Measurements from ENCODE around the gene TMEM266.

DNA sequence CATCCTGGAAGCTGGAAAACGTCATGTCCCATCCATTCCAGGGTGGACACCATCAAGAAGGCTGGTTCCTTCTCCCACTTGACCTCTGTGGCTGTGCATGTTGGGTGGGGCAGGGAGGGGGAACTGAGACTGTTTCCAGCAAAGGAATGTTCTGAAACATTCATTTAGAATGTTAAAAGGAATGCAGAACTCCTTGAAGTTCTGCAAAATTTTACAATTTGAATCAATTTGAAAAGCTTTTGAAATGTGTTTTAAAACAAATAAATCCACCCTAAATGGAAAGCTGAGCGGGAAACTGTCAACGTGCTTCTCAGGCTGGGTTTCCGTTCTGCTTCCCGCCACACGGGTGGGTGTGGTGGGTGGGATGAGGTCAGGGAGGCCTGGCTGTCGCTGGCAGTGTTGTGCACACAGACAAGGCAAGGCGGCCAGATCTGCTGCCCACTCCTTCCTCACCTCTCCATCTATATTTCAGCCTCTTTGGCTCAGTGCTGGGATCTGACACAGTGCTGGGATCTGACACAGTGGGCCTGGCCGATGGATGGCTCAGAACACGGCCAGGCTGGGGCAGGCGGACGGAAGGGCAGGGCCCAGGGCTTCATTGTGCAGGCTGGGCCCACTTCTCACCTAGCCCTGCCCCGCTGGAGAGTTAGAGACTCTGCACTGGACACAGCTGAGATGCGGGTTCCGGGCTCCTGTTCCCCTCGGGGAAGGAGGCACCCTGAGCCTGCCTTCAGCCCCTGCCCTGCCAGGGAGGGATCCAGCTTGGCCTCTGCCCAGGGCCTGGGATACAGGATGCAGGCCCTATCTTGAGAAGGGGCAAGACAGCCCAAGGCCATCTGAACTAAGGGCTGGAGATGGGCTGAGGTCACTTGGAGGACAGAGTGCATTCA lies 110.4 kb downstream of the TMEM266 start:
- TF ChIP-seq EZH2 (IDR thresholded peaks at IDR 0.05; ENCODE audit: low read length, unreplicated experiment) (no peak), EZH2phosphoT487 (IDR thresholded peaks at IDR 0.05; ENCODE audit: borderline replicate concordance, low read length) (no peak)
- TF ChIP-seq, protein P1, sequence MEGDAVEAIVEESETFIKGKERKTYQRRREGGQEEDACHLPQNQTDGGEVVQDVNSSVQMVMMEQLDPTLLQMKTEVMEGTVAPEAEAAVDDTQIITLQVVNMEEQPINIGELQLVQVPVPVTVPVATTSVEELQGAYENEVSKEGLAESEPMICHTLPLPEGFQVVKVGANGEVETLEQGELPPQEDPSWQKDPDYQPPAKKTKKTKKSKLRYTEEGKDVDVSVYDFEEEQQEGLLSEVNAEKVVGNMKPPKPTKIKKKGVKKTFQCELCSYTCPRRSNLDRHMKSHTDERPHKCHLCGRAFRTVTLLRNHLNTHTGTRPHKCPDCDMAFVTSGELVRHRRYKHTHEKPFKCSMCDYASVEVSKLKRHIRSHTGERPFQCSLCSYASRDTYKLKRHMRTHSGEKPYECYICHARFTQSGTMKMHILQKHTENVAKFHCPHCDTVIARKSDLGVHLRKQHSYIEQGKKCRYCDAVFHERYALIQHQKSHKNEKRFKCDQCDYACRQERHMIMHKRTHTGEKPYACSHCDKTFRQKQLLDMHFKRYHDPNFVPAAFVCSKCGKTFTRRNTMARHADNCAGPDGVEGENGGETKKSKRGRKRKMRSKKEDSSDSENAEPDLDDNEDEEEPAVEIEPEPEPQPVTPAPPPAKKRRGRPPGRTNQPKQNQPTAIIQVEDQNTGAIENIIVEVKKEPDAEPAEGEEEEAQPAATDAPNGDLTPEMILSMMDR (conservative IDR thresholded peaks at IDR 0.05; ENCODE audit: low read depth, low read length): no peak
